Panc1 (cell line): ENCODE results near the gene LAMB1.

ENCODE experiments used
- POLR2AphosphoS5 ChIP-seq: IDR thresholded peaks from 2 replicates; pipeline ENCODE4 v1.6.1; 2012; ENCODE audit warnings: mild to moderate bottlenecking, low read depth, low read length, moderate library complexity
- SIN3A ChIP-seq: IDR thresholded peaks from 2 replicates; pipeline ENCODE4 v1.6.1; 2012; ENCODE audit warnings: low read depth, mild to moderate bottlenecking, low read length, moderate library complexity, borderline replicate concordance; ENCODE audit not compliant: insufficient read depth
- TCF7L2 ChIP-seq: IDR thresholded peaks from 2 replicates; pipeline ENCODE4 v1.6.1; 2011; ENCODE audit warnings: mild to moderate bottlenecking, low read depth, low read length, inconsistent platforms
- TF ChIP-seq, protein P1 (sequence below): fragments of 450-650 bp; IDR thresholded peaks from 2 replicates; pipeline ENCODE4 v1.5.1; 2017; ENCODE audit warnings: mild to moderate bottlenecking
- TF ChIP-seq, protein P2 (sequence below), 2 experiments: IDR thresholded peaks; 2 replicates each; pipeline ENCODE4 v1.6.1; 2011 to 2012; ENCODE audit warnings: low read depth in 2 of 2, control low read depth in 1 of 2, low read length in 1 of 2, mild to moderate bottlenecking in 1 of 2, moderate library complexity in 1 of 2; ENCODE audit not compliant: insufficient read depth in 1 of 2

DNA sequence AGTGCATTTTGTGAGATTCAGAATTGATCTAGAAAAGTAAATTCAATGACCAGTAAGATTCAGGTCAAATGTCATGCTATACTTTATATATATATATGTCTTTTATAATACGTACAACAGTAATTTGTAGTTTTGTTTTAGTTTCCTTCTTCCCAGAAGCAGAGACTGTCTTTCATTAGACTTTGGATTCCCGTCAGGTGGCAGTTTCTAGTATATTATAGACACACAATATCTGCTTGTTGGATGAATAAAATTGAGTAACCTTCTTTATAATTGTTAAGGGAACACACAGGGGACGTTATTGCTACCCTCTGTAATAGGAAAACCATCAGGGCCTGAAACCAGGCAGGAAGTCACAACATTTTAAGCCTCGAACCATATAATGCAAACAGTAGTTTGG, 5.3 kb upstream of the LAMB1 start:
- TF ChIP-seq, protein P1, sequence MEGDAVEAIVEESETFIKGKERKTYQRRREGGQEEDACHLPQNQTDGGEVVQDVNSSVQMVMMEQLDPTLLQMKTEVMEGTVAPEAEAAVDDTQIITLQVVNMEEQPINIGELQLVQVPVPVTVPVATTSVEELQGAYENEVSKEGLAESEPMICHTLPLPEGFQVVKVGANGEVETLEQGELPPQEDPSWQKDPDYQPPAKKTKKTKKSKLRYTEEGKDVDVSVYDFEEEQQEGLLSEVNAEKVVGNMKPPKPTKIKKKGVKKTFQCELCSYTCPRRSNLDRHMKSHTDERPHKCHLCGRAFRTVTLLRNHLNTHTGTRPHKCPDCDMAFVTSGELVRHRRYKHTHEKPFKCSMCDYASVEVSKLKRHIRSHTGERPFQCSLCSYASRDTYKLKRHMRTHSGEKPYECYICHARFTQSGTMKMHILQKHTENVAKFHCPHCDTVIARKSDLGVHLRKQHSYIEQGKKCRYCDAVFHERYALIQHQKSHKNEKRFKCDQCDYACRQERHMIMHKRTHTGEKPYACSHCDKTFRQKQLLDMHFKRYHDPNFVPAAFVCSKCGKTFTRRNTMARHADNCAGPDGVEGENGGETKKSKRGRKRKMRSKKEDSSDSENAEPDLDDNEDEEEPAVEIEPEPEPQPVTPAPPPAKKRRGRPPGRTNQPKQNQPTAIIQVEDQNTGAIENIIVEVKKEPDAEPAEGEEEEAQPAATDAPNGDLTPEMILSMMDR: no peak
- TF ChIP-seq, protein P2, sequence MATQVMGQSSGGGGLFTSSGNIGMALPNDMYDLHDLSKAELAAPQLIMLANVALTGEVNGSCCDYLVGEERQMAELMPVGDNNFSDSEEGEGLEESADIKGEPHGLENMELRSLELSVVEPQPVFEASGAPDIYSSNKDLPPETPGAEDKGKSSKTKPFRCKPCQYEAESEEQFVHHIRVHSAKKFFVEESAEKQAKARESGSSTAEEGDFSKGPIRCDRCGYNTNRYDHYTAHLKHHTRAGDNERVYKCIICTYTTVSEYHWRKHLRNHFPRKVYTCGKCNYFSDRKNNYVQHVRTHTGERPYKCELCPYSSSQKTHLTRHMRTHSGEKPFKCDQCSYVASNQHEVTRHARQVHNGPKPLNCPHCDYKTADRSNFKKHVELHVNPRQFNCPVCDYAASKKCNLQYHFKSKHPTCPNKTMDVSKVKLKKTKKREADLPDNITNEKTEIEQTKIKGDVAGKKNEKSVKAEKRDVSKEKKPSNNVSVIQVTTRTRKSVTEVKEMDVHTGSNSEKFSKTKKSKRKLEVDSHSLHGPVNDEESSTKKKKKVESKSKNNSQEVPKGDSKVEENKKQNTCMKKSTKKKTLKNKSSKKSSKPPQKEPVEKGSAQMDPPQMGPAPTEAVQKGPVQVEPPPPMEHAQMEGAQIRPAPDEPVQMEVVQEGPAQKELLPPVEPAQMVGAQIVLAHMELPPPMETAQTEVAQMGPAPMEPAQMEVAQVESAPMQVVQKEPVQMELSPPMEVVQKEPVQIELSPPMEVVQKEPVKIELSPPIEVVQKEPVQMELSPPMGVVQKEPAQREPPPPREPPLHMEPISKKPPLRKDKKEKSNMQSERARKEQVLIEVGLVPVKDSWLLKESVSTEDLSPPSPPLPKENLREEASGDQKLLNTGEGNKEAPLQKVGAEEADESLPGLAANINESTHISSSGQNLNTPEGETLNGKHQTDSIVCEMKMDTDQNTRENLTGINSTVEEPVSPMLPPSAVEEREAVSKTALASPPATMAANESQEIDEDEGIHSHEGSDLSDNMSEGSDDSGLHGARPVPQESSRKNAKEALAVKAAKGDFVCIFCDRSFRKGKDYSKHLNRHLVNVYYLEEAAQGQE (IDR thresholded peaks at IDR 0.05; ENCODE audit: insufficient read depth in 1 of 2, low read depth in 2 of 2, low read length in 1 of 2): no peak
- TF ChIP-seq TCF7L2 (no peak), POLR2AphosphoS5 (no peak), SIN3A (no peak)
